Heart left ventricle (tissue), 13 donors: ENCODE measurements around the gene SLC4A3.

ENCODE experiments used
- POLR2A ChIP-seq, 2 donors: fragments of 450-650 bp; IDR thresholded peaks; one replicate each; pipeline ENCODE4 v1.6.1; 2017; ENCODE audit warnings: antibody characterized with exemption in 2 of 2, mild to moderate bottlenecking in 2 of 2, moderate library complexity in 2 of 2
- TF ChIP-seq, protein P1 (sequence below), 12 donors: fragments of 200-600 bp; sonication (generic) in 4 of 12; IDR thresholded peaks; one replicate each; pipeline versions ENCODE4 v1.5.0 to v1.8.0; 2018 to 2022; ENCODE audit warnings: antibody characterized with exemption in 12 of 12, mild to moderate bottlenecking in 5 of 12
- donor health status: ischemic (EF 13 %, LVEDD 7.1; RV severe dilation, severe dysfunction).
- donor health status: DM: no; HTN: yes; CAD: no.
- donor health status: DM: no; HTN: no; CAD: no.
- donor health status: ischemic (EF 25% LVEDD 6.9; RV normal size, moderate dysfunction).
- donor health status: ischemic (EF 25% LVEDD 5.7; RV mildly dilated, moderate dysfunction).
- donor health status: ischemic (EF 35%, LVEDD 5.7; RV mildly dilated, moderate dysfunction).
- donor health status: nonischemic (EF 11% LVEDD 7.7; RV severe dilation, severe dysfunction).
- donor health status: DM: yes; HTN: yes; CAD: no.
- donor health status: PGD.
- donor health status: ischemic (EF 29% LVEDD 5.4; RV normal size, mild dysfunction).
- donor health status: nonischemic (EF 23%, LVEDD 6.1; RV moderate dilation, normal function).

DNA sequence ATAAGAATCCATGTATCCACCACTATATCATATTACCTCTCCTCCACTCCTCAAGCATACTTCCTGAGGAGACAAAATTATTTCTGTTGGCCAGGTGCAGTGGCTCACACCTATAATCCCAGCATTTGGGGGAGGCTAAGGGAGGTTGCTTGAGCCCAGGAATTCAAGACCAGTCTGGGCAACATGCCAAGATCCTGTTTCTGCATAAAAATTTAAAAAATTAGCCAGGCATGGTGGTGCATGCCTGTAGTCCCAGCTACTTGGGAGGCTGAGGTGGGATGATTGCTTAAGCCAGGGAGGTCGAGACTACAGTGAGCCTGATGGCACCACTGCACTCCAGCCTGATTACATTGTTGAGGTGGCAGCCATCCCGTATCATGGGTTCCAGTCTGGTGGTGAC is 46.1 kb upstream of the SLC4A3 start:
- TF ChIP-seq, protein P1, sequence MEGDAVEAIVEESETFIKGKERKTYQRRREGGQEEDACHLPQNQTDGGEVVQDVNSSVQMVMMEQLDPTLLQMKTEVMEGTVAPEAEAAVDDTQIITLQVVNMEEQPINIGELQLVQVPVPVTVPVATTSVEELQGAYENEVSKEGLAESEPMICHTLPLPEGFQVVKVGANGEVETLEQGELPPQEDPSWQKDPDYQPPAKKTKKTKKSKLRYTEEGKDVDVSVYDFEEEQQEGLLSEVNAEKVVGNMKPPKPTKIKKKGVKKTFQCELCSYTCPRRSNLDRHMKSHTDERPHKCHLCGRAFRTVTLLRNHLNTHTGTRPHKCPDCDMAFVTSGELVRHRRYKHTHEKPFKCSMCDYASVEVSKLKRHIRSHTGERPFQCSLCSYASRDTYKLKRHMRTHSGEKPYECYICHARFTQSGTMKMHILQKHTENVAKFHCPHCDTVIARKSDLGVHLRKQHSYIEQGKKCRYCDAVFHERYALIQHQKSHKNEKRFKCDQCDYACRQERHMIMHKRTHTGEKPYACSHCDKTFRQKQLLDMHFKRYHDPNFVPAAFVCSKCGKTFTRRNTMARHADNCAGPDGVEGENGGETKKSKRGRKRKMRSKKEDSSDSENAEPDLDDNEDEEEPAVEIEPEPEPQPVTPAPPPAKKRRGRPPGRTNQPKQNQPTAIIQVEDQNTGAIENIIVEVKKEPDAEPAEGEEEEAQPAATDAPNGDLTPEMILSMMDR (IDR thresholded peaks at IDR 0.05): no peak
- no peak for TF ChIP-seq POLR2A (IDR thresholded peaks at IDR 0.05)
